ENCODE data around the gene TMEM204.

DNA sequence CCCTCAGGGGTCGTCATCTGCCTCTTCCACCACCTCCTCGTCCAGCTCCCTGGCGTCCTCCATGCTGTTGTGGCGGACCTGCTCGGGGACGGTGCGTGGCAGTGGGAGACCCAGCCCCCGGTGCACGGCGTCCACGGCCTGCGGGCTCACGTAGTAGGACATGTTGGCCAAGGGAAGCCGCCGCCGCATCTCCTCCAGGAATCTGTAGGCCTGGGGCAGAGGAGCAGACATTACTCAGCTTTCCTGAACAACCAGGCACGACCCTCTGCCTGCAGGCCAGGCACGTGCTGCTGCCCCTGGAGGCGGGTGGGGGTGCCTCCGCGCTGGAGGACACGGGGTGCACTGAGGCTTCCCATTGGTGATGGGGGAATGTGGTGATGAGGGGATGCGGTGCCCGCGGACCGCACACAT, 22.5 kb upstream of the TMEM204 start:
- TF ChIP-seq, protein P1, sequence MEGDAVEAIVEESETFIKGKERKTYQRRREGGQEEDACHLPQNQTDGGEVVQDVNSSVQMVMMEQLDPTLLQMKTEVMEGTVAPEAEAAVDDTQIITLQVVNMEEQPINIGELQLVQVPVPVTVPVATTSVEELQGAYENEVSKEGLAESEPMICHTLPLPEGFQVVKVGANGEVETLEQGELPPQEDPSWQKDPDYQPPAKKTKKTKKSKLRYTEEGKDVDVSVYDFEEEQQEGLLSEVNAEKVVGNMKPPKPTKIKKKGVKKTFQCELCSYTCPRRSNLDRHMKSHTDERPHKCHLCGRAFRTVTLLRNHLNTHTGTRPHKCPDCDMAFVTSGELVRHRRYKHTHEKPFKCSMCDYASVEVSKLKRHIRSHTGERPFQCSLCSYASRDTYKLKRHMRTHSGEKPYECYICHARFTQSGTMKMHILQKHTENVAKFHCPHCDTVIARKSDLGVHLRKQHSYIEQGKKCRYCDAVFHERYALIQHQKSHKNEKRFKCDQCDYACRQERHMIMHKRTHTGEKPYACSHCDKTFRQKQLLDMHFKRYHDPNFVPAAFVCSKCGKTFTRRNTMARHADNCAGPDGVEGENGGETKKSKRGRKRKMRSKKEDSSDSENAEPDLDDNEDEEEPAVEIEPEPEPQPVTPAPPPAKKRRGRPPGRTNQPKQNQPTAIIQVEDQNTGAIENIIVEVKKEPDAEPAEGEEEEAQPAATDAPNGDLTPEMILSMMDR (IDR thresholded peaks at IDR 0.05) = no peak
- TF ChIP-seq POLR2AphosphoS5 (IDR thresholded peaks at IDR 0.05) (no peak), POLR2A (IDR thresholded peaks at IDR 0.05) (no peak)
